GM21381 (cell line): Measurements from ENCODE around the gene FGF14.

ENCODE experiments used
- ATAC-seq: cut with Tn5 transposase; IDR thresholded peaks from one replicate; pipeline ENCODE4 v1.9.1; 2021; ENCODE audit warnings: mild to moderate bottlenecking, moderate library complexity; ENCODE audit not compliant: unreplicated experiment

FGF14 gene

GRCh38 chr13:101749584-101749983 is 652.3 kb downstream of the FGF14 start:
- ATAC-seq = no peak

- no peak for ATAC-seq
These were observed 654.8 kb downstream of the FGF14 start for GRCh38 chr13:101747039-101747438.

- ATAC-seq = no peak
These were observed 655.3 kb downstream of the FGF14 start for GRCh38 chr13:101746513-101746912.

- ATAC-seq = peak; percentile 95
These were observed 662.3 kb downstream of the FGF14 start for GRCh38 chr13:101739382-101740178.

- ATAC-seq = no peak
These were observed 663.5 kb downstream of the FGF14 start for GRCh38 chr13:101738336-101738735.

GRCh38 chr13:101736566-101736965 is 665.3 kb downstream of the FGF14 start:
- ATAC-seq = no peak

- ATAC-seq = no peak
These were observed 671.3 kb downstream of the FGF14 start for GRCh38 chr13:101730420-101731000.

GRCh38 chr13:101728615-101729014 is 673.2 kb downstream of the FGF14 start:
- no peak for ATAC-seq

- ATAC-seq = no peak
These were observed 673.8 kb downstream of the FGF14 start for GRCh38 chr13:101728021-101728420.

GRCh38 chr13:101727118-101727517 is 674.7 kb downstream of the FGF14 start:
- ATAC-seq = no peak

- no peak for ATAC-seq
These were observed 675.2 kb downstream of the FGF14 start for GRCh38 chr13:101726681-101727080.

- no peak for ATAC-seq
These were observed 683.4 kb downstream of the FGF14 start for GRCh38 chr13:101718496-101718895.

GRCh38 chr13:101717353-101717752 is 684.5 kb downstream of the FGF14 start:
- ATAC-seq = no peak

- ATAC-seq = no peak
These were observed 687.7 kb downstream of the FGF14 start for GRCh38 chr13:101714195-101714594.

- no peak for ATAC-seq
These were observed 689.9 kb downstream of the FGF14 start for GRCh38 chr13:101712026-101712348.

- no peak for ATAC-seq
These were observed 690.4 kb downstream of the FGF14 start for GRCh38 chr13:101711307-101712025.

GRCh38 chr13:101709952-101710351 is 691.9 kb downstream of the FGF14 start:
- no peak for ATAC-seq

GRCh38 chr13:101708115-101708514 is 693.7 kb downstream of the FGF14 start:
- ATAC-seq = no peak

GRCh38 chr13:101707659-101708058 is 694.2 kb downstream of the FGF14 start:
- no peak for ATAC-seq

- ATAC-seq = no peak
These were observed 695.2 kb downstream of the FGF14 start for GRCh38 chr13:101706651-101707050.

GRCh38 chr13:101703838-101704237 is 698.0 kb downstream of the FGF14 start:
- ATAC-seq = no peak

GRCh38 chr13:101703081-101703480 is 698.8 kb downstream of the FGF14 start:
- ATAC-seq = no peak
